Activated CD4-positive, alpha-beta T cell treated with anti-CD3 and anti-CD28 coated beads, Interleukin-2, amount 50 U/mL, for 48 hours (primary cell): ENCODE measurements around the gene HDAC5.
A peak's percentile ranks its signal among the peaks of the same experiment; 100 is the strongest.
"Not testable (repeated sequence)": the region's sequence is repeated elsewhere in the genome, so short reads cannot be mapped to it uniquely, and the experiment has no call there.

Experiments used
- DNase-seq, 2 experiments: peaks; one replicate each; pipeline ENCODE4 v3.0.0-alpha.2; 2020

The HDAC5 gene

GRCh38 chr17:44066204-44066930 is 57.1 kb downstream of the HDAC5 start, which contains the start of gene LSM12:
TSS of gene LSM12 (minus strand) at chr17:44066671. CDS start at chr17:44066587, 84 bp downstream.
- DNase-seq: peak; percentile 92 to 95

DNA sequence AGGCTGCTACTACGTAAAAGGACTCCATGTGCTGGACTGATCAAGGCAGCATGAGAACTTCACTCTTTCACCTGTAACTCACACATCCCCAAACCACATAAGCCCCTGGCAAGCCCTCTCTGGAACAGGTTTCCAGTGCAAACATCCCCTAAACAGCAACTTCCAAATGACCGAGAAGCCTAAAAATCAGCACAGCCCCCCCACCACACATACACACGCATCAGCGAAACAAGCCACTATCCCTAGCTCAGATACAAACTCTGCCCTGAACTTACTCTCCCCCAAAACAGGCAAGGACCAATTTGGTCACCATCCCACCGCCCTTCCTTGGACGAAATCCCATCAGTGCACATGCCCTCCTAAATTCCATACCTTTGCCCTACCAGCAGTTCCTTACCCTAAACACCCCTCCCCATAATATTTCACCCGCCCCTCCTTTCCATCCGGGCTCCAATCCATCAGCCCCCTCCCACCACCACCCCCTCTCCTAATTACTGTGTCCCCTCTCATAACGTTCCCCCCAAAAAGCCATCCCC is 57.7 kb downstream of the HDAC5 start:
- DNase-seq: peak; percentile 23 to 39

DNA sequence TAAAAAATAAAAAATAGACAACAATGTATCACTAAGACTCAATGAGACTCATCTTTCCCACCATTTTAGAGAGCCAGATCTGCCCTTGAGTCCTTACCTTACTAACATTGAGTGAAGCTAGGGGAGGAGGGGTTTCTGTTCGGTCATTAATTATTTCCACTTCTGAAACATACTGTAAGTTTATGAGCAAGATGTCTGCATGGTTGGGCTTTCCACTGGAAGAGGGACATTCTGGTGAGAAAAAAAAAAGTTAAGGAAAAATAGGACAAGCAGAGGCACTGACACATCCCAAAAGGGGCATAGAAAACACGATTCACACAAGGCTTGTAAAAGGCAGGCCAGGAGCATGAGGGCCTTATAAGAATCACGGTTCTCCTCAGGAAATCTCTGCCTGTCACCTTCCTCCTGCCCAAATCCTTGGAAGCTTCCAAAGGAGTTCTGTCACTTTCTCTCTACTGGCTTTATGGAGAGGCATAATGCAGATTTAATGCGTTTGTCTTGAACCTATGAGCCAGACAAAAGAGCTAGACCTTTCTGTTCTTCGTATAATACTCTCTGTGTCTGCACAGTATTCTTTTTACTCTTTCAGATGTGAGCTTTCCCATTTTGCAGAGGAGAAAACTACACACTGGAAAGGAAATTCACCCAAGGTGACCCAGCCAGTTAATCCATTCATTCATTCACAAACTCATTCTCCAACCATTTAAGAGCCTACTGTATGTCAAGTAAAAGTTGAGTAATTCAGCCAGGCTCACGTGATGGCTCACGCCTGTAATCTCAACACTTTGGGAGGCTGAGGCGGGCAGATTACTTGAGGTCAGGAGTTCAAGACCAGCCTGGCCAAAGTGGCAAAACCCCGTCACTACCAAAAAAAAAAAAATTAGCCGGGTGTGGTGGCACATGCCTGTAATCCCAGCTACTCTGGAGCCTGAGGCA is 59.5 kb downstream of the HDAC5 start:
- DNase-seq: no peak

GRCh38 chr17:44062871-44063270 is 60.6 kb downstream of the HDAC5 start:
- DNase-seq: no peak

GRCh38 chr17:44061446-44061845 is 62.0 kb downstream of the HDAC5 start:
- no peak for DNase-seq

- no peak for DNase-seq
Observed at GRCh38 chr17:44059101-44059892, 64.1 kb downstream of the HDAC5 start.

DNA sequence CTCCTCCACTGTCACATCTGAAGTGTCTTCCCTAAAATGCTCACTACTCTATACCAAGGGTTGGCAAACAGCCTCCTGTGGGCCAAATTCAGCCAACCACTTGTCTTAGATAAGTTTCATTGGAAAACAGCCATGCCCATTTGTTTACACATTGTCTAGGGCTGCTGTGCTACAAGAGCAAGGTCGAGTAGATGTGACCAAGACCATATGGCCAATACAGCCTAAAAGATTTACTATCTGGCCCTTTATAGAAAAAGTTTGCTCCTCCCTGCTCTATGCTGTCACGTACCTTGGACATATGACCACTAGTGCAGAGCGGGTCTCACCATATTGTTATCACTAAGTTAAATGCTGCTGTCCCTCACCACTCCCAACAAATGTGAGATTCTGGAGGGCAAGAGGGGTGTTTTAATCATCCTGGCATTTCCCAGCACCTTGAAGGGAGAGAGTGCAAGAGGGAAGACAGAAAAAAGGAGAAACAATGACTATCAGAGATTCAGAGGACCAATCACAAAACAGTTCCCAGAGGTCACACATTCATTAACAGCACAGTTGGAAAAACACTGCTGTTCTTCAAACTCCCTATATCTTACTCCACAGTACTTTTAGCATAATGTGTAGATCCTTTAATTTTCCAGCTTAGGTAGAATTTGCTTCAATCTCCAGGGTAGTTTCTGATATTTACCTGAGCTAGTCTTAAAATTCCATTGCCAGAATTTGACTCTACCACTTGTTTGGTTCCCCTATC is 70.1 kb downstream of the HDAC5 start:
- DNase-seq: no peak

- no peak for DNase-seq
Observed at GRCh38 chr17:44049294-44050060, 74.0 kb downstream of the HDAC5 start.

GRCh38 chr17:44046893-44047292 is 76.5 kb downstream of the HDAC5 start:
- DNase-seq: not testable (repeated sequence)

DNA sequence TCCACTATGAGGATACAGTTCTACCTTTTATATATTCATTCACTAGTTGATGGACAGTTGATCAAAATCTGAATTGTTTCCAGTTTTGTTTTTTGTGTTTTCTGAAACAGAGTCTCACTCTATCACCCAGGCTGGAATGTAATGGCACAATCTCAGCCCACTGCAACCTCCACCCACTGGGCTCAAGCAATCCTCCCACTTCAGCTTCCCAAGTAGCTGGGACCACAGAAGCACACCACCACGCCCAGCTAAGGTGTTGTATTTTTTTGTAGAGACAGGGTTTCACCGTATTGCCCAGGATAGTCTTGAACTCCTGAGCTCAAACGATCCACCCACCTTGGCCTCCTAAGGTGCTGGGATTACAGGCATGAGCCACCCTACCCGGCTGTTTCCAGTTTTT is 78.0 kb downstream of the HDAC5 start:
- no peak for DNase-seq

- no peak for DNase-seq
Observed at GRCh38 chr17:44044071-44044470, 79.4 kb downstream of the HDAC5 start.

GRCh38 chr17:44043272-44043696 is 80.2 kb downstream of the HDAC5 start:
- DNase-seq: no peak

- no peak for DNase-seq
Observed at GRCh38 chr17:44039829-44040635, 83.4 kb downstream of the HDAC5 start.

- no peak for DNase-seq
Observed at GRCh38 chr17:44038604-44039011, 84.8 kb downstream of the HDAC5 start.

GRCh38 chr17:44037471-44037870 is 86.0 kb downstream of the HDAC5 start:
- DNase-seq: no peak

GRCh38 chr17:44034688-44035087 is 88.8 kb downstream of the HDAC5 start:
- not testable (repeated sequence) for DNase-seq

- no peak for DNase-seq
Observed at GRCh38 chr17:44033861-44034408, 89.5 kb downstream of the HDAC5 start.

GRCh38 chr17:44030482-44030881 is 93.0 kb downstream of the HDAC5 start:
- no peak for DNase-seq

DNA sequence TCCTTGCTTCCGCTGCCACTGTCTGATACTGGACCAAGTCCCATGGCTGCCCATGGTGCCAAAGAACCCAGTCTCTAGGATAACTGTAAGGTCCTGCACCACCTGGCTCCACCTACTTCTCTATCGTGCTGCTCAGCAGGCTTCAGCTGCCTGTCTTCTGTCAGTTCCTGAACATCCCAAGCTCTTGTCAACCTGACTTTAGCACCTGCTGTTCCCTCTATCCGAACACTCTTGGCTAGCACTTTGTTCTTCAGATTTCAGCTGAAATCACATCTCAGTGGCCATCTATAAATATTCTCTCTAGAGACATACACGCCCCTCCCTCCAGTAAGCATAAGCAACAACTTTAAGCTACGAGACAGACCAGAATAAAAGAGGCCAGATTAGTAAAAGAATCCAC is 93.7 kb downstream of the HDAC5 start:
- DNase-seq: no peak
